GM10266 (cell line): ENCODE measurements around the gene LRPAP1.
"Not testable (repeated sequence)": the region's sequence is repeated elsewhere in the genome, so short reads cannot be mapped to it uniquely, and the experiment has no call there.

Experiments used
- DNase-seq: peaks from one replicate; pipeline ENCODE4 v3.0.0; 2012; ENCODE audit errors: extremely low spot score
- CTCF ChIP-seq: IDR thresholded peaks from 2 replicates; pipeline ENCODE4 v1.5.1; 2012; ENCODE audit warnings: mild to moderate bottlenecking, low read depth; ENCODE audit not compliant: control insufficient read depth, insufficient read depth; ENCODE audit errors: missing control alignments

The LRPAP1 gene

GRCh38 chr4:3458371-3458770 lies 73.9 kb downstream of the LRPAP1 start:
- DNase-seq: no peak
- TF ChIP-seq CTCF: no peak

GRCh38 chr4:3455596-3455995 lies 76.6 kb downstream of the LRPAP1 start:
- not testable (repeated sequence) for DNase-seq
